Measurements from ENCODE around the gene CDK5. TPM values are rescaled to one million over a fixed set of nuclear protein-coding genes. Genes with fewer than 3 reads are reported as not detected.

CDK5 gene
- total RNA-seq, 3 donors from 2014 or later, result 8.3 to 12.4 (median 11.7) TPM

DNA sequence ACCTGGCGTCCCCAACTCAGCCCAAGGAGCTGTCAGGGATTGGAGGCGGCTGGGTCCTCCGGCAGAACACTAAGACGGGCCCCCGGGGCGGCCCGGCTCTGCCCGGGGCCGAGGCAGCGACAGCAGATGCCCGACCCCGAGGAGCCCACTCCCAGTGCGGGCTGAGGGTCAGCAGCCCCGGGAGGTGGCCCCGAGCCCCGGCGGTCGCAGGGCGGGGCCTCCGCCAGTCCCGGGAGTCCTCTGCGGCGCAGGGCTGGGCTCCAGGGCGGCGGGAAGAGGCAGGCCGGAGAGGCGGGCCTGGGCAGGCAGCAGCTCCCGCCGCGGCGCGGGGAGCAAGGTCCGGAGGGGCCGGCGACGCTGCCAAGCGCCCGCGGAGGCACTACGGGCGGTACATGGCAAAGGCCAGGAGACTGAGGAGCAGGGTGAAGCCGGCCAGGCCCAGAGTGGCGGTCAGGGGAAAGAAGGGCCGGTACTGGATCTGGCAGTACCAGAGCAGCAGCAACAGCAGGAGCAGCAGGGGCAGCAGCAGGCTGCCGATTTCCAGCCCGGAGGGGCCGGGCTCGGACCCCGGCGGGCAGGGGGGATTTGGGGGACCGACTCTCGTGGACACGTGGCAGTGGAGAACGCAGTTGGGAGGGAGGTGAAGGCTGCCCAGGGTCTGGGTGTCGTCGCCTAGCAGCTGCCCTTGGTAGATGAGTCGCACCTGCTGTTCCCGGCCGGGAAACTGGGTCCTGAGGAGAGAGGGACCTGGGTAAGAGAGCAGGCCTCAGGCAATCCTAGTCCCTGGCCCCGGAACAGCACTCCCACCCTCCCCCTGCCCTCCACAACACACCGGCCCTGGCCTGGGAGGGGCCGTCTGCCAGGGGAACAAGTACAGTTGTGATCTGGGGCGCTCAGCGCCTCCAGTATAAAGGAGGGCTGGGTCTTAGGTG lies 23.7 kb upstream of the CDK5 start:
- no peak for TF ChIP-seq CTCF (IDR thresholded peaks at IDR 0.05)
- Histone ChIP-seq H3K4me1 (ENCODE audit: low read depth) (peaks cover 32% of the 10 kb centered on the region), H3K9me3 (no peaks in the 10 kb centered on the region), H3K36me3 (ENCODE audit: low read depth) (no peaks in the 10 kb centered on the region), H3K4me3 (peak overlapping the region; percentile 90)
- DNase-seq (peak; percentile 45 to 80 (median 76)), ATAC-seq (peak; percentile 56)
- intact Hi-C loops (cut with DNase I, micrococcal nuclease), result no loop called here

GRCh38 chr7:151080522-151081169 lies 22.9 kb upstream of the CDK5 start, which contains the start of gene FASTK:
FASTK (minus strand) TSS chr7:151080809; CDS start chr7:151080766, 43 bp downstream.
- DNase-seq (peak; percentile 92 to 95 (median 93)), ATAC-seq (peak; percentile 85)
- Histone ChIP-seq H3K4me1 (ENCODE audit: low read depth) (peaks cover 32% of the 10 kb centered on the region), H3K4me3 (peak within 1 kb of the TSS; percentile 90), H3K9me3 (no peaks in the 10 kb centered on the region), H3K36me3 (ENCODE audit: low read depth) (no peaks in the 10 kb centered on the region)
- intact Hi-C loops (cut with DNase I, micrococcal nuclease), result no loop called here
- TF ChIP-seq CTCF (IDR thresholded peaks at IDR 0.05), result no peak

DNA sequence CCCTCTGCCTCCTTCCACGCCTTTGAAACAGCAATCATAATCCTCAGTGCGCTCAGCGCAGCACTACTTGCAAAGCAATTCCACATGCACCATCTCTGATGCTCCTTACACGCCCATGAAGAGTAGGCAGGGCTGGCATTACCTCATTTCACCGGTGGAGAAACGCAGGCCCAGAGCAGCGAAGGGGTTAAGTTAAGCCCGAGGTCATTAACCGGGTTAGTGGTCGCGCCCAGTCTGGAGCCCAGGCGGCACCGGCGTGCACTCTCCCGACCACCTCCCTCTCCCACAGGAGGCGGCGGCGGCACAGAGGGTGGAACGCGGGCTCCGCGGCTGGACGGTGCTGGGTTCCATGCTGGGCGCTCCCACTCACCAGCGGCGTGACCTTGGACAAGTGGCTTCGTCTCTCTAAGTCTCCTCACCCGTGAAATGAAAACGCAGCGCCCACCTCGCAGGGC lies 22.4 kb upstream of the CDK5 start:
- Histone ChIP-seq H3K9me3 (no peaks in the 10 kb centered on the region), H3K4me1 (ENCODE audit: low read depth) (peaks cover 28% of the 10 kb centered on the region), H3K36me3 (ENCODE audit: low read depth) (no peaks in the 10 kb centered on the region), H3K4me3 (peak overlapping the region; percentile 90)
- TF ChIP-seq CTCF (IDR thresholded peaks at IDR 0.05), result no peak
- ATAC-seq, result peak; percentile 18
- intact Hi-C loops (cut with DNase I, micrococcal nuclease), result no loop called here
- DNase-seq, result peak in 1 of 3 donors; percentile 47

GRCh38 chr7:151079199-151079910 lies 21.7 kb upstream of the CDK5 start:
- DNase-seq (peak in 2 of 3 donors; percentile 41 to 63), ATAC-seq (no peak)
- peaks cover 28% of the 10 kb centered on the region for H3K4me1 ChIP-seq (ENCODE audit: low read depth)

More at GRCh38 chr7:151079199-151079910, 21.7 kb upstream of the CDK5 start:
- TF ChIP-seq CTCF (IDR thresholded peaks at IDR 0.05), result no peak
- H3K36me3 ChIP-seq (ENCODE audit: low read depth), result no peaks in the 10 kb centered on the region
- intact Hi-C loops (cut with DNase I, micrococcal nuclease), result no loop called here
- no peaks in the 10 kb centered on the region for H3K9me3 ChIP-seq
- H3K4me3 ChIP-seq, result no peak overlapping the region
